ENCODE results near the gene NEK7.

- TF ChIP-seq CTCF (optimal IDR thresholded peaks at IDR 0.05 in 1 of 3, IDR thresholded peaks at IDR 0.05 in 1 of 3, conservative IDR thresholded peaks at IDR 0.05 in 1 of 3; ENCODE audit: extremely low read depth in 1 of 3, insufficient read depth in 2 of 3, low read length in 3 of 3) (no peak), EZH2 (IDR thresholded peaks at IDR 0.05; ENCODE audit: low read length) (no peak)
Measured at GRCh38 chr1:198261886-198262285, 105.1 kb downstream of the NEK7 start.

All from keratinocyte (primary cell).